CD14-positive monocyte (primary cell): ENCODE measurements around the gene CASP8. TPM values are rescaled to one million over a fixed set of nuclear protein-coding genes. Genes with fewer than 3 reads are reported as not detected.
A peak's percentile ranks its signal among the peaks of the same experiment; 100 is the strongest.

Experiments
- DNase-seq, 3 donors: peaks; one replicate each; pipeline ENCODE4 v3.0.0-alpha.2; 2011 to 2022
- H2AFZ ChIP-seq: 2 replicates; pipeline ENCODE4 v1.6.0; 2012; ENCODE audit warnings: mild to moderate bottlenecking, low read depth, low read length, inconsistent platforms; ENCODE audit not compliant: insufficient read depth, poor library complexity, severe bottlenecking
- H3K27ac ChIP-seq, 2 donors: 1 replicate in 1 of 2; 2 replicates in 1 of 2; pipeline ENCODE4 v1.5.1; 2012 to 2013; ENCODE audit warnings: low read length in 2 of 2, control low read depth in 1 of 2, inconsistent platforms in 1 of 2, low read depth in 1 of 2, mild to moderate bottlenecking in 1 of 2
- H3K27me3 ChIP-seq, 2 donors: one replicate each; pipeline versions ENCODE4 v1.6.0 to v1.6.1; 2011 to 2013; ENCODE audit warnings: low read length in 2 of 2; ENCODE audit not compliant: control insufficient read depth in 2 of 2, insufficient read depth in 2 of 2
- H3K36me3 ChIP-seq, 2 donors: replicated peaks in 1 of 2; 1 replicate in 1 of 2; 2 replicates in 1 of 2; pipeline versions ENCODE4 v1.5.1 to v1.6.1; 2012 to 2013; ENCODE audit warnings: low read length in 2 of 2, control low read depth in 1 of 2, inconsistent platforms in 1 of 2, mild to moderate bottlenecking in 1 of 2; ENCODE audit not compliant: insufficient read depth in 2 of 2, control insufficient read depth in 1 of 2
- H3K4me1 ChIP-seq, 2 donors: 1 replicate in 1 of 2; 2 replicates in 1 of 2; pipeline versions ENCODE4 v1.5.1 to v1.6.1; 2012 to 2013; ENCODE audit warnings: low read length in 2 of 2, control low read depth in 1 of 2, inconsistent platforms in 1 of 2, mild to moderate bottlenecking in 1 of 2, moderate library complexity in 1 of 2; ENCODE audit not compliant: insufficient read depth in 2 of 2, control insufficient read depth in 1 of 2
- H3K4me2 ChIP-seq: replicated peaks from 2 replicates; pipeline ENCODE3; 2012; ENCODE audit warnings: low read length, moderate library complexity, mild to moderate bottlenecking; ENCODE audit not compliant: poor library complexity, severe bottlenecking; ENCODE audit errors: extremely low read depth
- H3K4me3 ChIP-seq, 3 experiments: fragments of 200-600 bp in 1 of 3; sonication (generic) in 1 of 3; replicated peaks in 1 of 3; 1 replicate in 2 of 3; 2 replicates in 1 of 3; pipeline ENCODE4 v1.5.1; 2011 to 2013; ENCODE audit warnings: low read length in 3 of 3, mild to moderate bottlenecking in 3 of 3, control low read depth in 2 of 3, low read depth in 2 of 3, inconsistent platforms in 1 of 3, moderate library complexity in 1 of 3
- H3K79me2 ChIP-seq: 2 replicates; pipeline ENCODE4 v1.6.0; 2012; ENCODE audit warnings: mild to moderate bottlenecking, control low read depth, inconsistent platforms, low read length, moderate library complexity; ENCODE audit not compliant: insufficient read depth
- H3K9ac ChIP-seq: 2 replicates; pipeline ENCODE4 v1.6.0; 2017; ENCODE audit warnings: low read length, mild to moderate bottlenecking; ENCODE audit not compliant: insufficient read depth, poor library complexity, severe bottlenecking
- H3K9me3 ChIP-seq, 2 donors: replicated peaks in 1 of 2; 1 replicate in 1 of 2; 2 replicates in 1 of 2; pipeline versions ENCODE4 v1.5.1 to v1.6.1; 2012 to 2013; ENCODE audit warnings: low read length in 2 of 2, control low read depth in 1 of 2; ENCODE audit not compliant: control insufficient read depth in 1 of 2, insufficient read depth in 1 of 2
- H4K20me1 ChIP-seq: 2 replicates; pipeline ENCODE4 v1.6.0; 2012; ENCODE audit warnings: mild to moderate bottlenecking, low read length, control low read depth, moderate library complexity; ENCODE audit not compliant: insufficient read depth
- H3K27ac Mint-ChIP-seq, 7 donors: one replicate each; pipeline ENCODE4 v1.8.0; 2020; ENCODE audit warnings: mild to moderate bottlenecking in 7 of 7, mixed read lengths in 7 of 7, moderate library complexity in 6 of 7, inconsistent platforms in 2 of 7
- H3K27me3 Mint-ChIP-seq, 3 donors: one replicate each; pipeline ENCODE4 v1.8.0; 2021 to 2022; ENCODE audit warnings: low read depth in 3 of 3, mild to moderate bottlenecking in 3 of 3, mixed read lengths in 3 of 3, moderate library complexity in 3 of 3, inconsistent platforms in 1 of 3
- H3K36me3 Mint-ChIP-seq, 2 donors: one replicate each; pipeline ENCODE4 v1.8.0; 2020; ENCODE audit warnings: mixed read lengths in 2 of 2, inconsistent platforms in 1 of 2, mild to moderate bottlenecking in 1 of 2
- H3K4me1 Mint-ChIP-seq: one replicate; pipeline ENCODE4 v1.8.0; 2020; ENCODE audit warnings: mild to moderate bottlenecking, mixed read lengths
- H3K4me3 Mint-ChIP-seq, 2 donors: one replicate each; pipeline ENCODE4 v1.8.0; 2020; ENCODE audit warnings: mild to moderate bottlenecking in 2 of 2, mixed read lengths in 2 of 2, moderate library complexity in 1 of 2
- H3K9me3 Mint-ChIP-seq, 7 donors: one replicate each; pipeline ENCODE4 v1.8.0; 2020 to 2022; ENCODE audit warnings: mixed read lengths in 7 of 7, mild to moderate bottlenecking in 6 of 7, moderate library complexity in 6 of 7, inconsistent platforms in 2 of 7
- WGBS: methylation state at CpG from one replicate; pipeline ENCODE4 v1.1.5; 2013; ENCODE audit warnings: missing lambda C conversion rate; ENCODE audit not compliant: insufficient coverage; 5-methylcytosine and 5-hydroxymethylcytosine counted together
- intact Hi-C, 2 donors: fragments of 100-400 bp; cut with micrococcal nuclease; formaldehyde crosslinking; loops; one replicate each; pipeline versions ENCODE4 v1.15.0 to v1.15.1; 2023
- polyA plus RNA-seq, 3 donors: library from polyadenylated mRNA; depleted of rRNA in 1 of 3; unstranded in 2 of 3; stranded (reverse) in 1 of 3; fragments of 300-500 nt in 2 of 3; fragments of >200 nt in 1 of 3; fragmentation: Illumina TruSeq in 2 of 3; gene quantifications; 1 replicate in 2 of 3; 2 replicates in 1 of 3; pipeline ENCODE4 v1.2.3, GENCODE V29; 2012 to 2021
- TF ChIP-seq, protein P1 (sequence below): fragments of 200-600 bp; IDR thresholded peaks from one replicate; pipeline ENCODE4 v1.8.0; 2022; ENCODE audit warnings: antibody characterized with exemption, mild to moderate bottlenecking

CASP8 gene
- polyA plus RNA-seq, 3 donors, result 40.0 to 123 (median 80.7) TPM

- Histone ChIP-seq H3K4me2 (no peak overlapping the region), H3K27ac (no peak overlapping the region), H3K9ac (no peak overlapping the region), H3K4me3 (no peak overlapping the region), H4K20me1 (no peaks in the 10 kb centered on the region), H3K36me3 (no peaks in the 10 kb centered on the region), H3K27me3 (no peaks in the 10 kb centered on the region), H3K79me2 (peaks cover 42% of the 10 kb centered on the region), H3K9me3 (no peaks in the 10 kb centered on the region), H3K4me1 (peaks cover 54 to 70% of the 10 kb centered on the region in 2 donors), H2AFZ (no peak overlapping the region)
- Mint-ChIP-seq H3K4me1 (peaks cover 50% of the 10 kb centered on the region), H3K4me3 (no peak overlapping the region), H3K9me3 (no peaks in the 10 kb centered on the region), H3K27me3 (peaks cover 0 to 2% (median 0%) of the 10 kb centered on the region in 3 donors), H3K36me3 (peaks cover 3 to 4% of the 10 kb centered on the region in 2 donors), H3K27ac (peak overlapping the region in 1 of 7 donors; percentile 31)
- TF ChIP-seq, protein P1, sequence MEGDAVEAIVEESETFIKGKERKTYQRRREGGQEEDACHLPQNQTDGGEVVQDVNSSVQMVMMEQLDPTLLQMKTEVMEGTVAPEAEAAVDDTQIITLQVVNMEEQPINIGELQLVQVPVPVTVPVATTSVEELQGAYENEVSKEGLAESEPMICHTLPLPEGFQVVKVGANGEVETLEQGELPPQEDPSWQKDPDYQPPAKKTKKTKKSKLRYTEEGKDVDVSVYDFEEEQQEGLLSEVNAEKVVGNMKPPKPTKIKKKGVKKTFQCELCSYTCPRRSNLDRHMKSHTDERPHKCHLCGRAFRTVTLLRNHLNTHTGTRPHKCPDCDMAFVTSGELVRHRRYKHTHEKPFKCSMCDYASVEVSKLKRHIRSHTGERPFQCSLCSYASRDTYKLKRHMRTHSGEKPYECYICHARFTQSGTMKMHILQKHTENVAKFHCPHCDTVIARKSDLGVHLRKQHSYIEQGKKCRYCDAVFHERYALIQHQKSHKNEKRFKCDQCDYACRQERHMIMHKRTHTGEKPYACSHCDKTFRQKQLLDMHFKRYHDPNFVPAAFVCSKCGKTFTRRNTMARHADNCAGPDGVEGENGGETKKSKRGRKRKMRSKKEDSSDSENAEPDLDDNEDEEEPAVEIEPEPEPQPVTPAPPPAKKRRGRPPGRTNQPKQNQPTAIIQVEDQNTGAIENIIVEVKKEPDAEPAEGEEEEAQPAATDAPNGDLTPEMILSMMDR, result no peak
- DNase-seq, result no peak
- WGBS, result 100% methylated on average over 2 of the region's 3 CpGs
- intact Hi-C loops, result no loop called here
These were observed 4.8 kb upstream of the CASP8 start for GRCh38 chr2:201255408-201256033.

DNA sequence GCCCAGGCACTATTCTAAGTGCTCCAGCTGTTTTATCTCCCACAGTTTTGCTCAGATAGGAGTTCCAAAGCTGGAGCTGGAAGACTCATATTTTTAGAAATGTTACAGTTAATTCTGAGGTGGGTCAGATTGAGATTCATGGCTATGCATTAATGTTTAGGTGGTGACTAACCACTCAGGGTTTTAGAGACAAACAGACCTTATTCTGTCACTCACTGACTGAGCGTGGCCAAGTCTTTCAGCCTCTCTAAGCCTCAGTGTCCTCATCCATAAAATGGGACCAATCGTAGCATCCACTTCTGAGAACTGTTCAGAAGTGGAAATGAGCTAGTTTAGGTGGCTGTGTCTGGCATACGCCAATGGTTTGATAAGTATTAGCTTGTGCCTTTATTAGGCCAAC lies 4.3 kb upstream of the CASP8 start:
- Histone ChIP-seq H3K4me1 (peaks cover 59 to 76% of the 10 kb centered on the region in 2 donors), H3K27me3 (no peaks in the 10 kb centered on the region), H3K36me3 (no peaks in the 10 kb centered on the region), H4K20me1 (no peaks in the 10 kb centered on the region), H3K9ac (no peak overlapping the region), H3K9me3 (no peaks in the 10 kb centered on the region), H2AFZ (no peak overlapping the region), H3K4me2 (no peak overlapping the region), H3K79me2 (peaks cover 47% of the 10 kb centered on the region), H3K4me3 (no peak overlapping the region), H3K27ac (peak overlapping the region in 1 of 2 donors; percentile 97)
- Mint-ChIP-seq H3K27me3 (peaks cover 0 to 2% (median 0%) of the 10 kb centered on the region in 3 donors), H3K9me3 (no peaks in the 10 kb centered on the region), H3K27ac (peak overlapping the region in 2 of 7 donors; percentile 98 to 99), H3K36me3 (peaks cover 3% of the 10 kb centered on the region in 2 donors), H3K4me1 (peaks cover 53% of the 10 kb centered on the region), H3K4me3 (no peak overlapping the region)
- intact Hi-C loops, result no loop called here
- TF ChIP-seq, protein P1, result no peak
- no CpG with 5 or more reads among the region's 3 CpGs for WGBS
- no peak for DNase-seq
